Suppressor macrophage treated with lipopolysaccharide for 4 hours (primary cell): ENCODE data around the gene SPSB1.
"Not testable (repeated sequence)": the region's sequence is repeated elsewhere in the genome, so short reads cannot be mapped to it uniquely, and the experiment has no call there.

Experiments
- DNase-seq: peaks from one replicate; pipeline ENCODE4 v3.0.0-alpha.2; 2020

The SPSB1 gene

GRCh38 chr1:9280015-9280860, 12.5 kb upstream of the SPSB1 start:
- peak; percentile 91 for DNase-seq

GRCh38 chr1:9281071-9281827, 11.4 kb upstream of the SPSB1 start:
- no peak for DNase-seq

GRCh38 chr1:9281908-9282695, 10.6 kb upstream of the SPSB1 start:
- DNase-seq: no peak

- DNase-seq: no peak
These were observed 10.1 kb upstream of the SPSB1 start for GRCh38 chr1:9282696-9282955.

- DNase-seq: no peak
These were observed 8.6 kb upstream of the SPSB1 start for GRCh38 chr1:9284061-9284460.

- DNase-seq: no peak
These were observed 6.1 kb upstream of the SPSB1 start for GRCh38 chr1:9286556-9286955.

GRCh38 chr1:9289090-9289534, 3.6 kb upstream of the SPSB1 start:
- peak; percentile 91 for DNase-seq

GRCh38 chr1:9289711-9290485, 2.8 kb upstream of the SPSB1 start:
- DNase-seq: peak; percentile 96

- DNase-seq: peak; percentile 69
These were observed 757 bp upstream of the SPSB1 start for GRCh38 chr1:9291914-9292360.

GRCh38 chr1:9293241-9293532, 493 bp downstream of the SPSB1 start:
- peak; percentile 65 for DNase-seq

- no peak for DNase-seq
These were observed 1.1 kb downstream of the SPSB1 start for GRCh38 chr1:9293533-9294404.

GRCh38 chr1:9294405-9294773, 1.7 kb downstream of the SPSB1 start:
- no peak for DNase-seq

GRCh38 chr1:9294910-9295636, 2.4 kb downstream of the SPSB1 start:
- DNase-seq: peak; percentile 40

- no peak for DNase-seq
These were observed 3.2 kb downstream of the SPSB1 start for GRCh38 chr1:9295884-9296283.

GRCh38 chr1:9296850-9297249, 4.2 kb downstream of the SPSB1 start:
- DNase-seq: peak; percentile 52

GRCh38 chr1:9297831-9298230, 5.1 kb downstream of the SPSB1 start:
- DNase-seq: no peak

- no peak for DNase-seq
These were observed 5.6 kb downstream of the SPSB1 start for GRCh38 chr1:9298282-9298681.

GRCh38 chr1:9299571-9300541, 7.2 kb downstream of the SPSB1 start:
- not testable (repeated sequence) for DNase-seq

GRCh38 chr1:9300573-9300972, 7.9 kb downstream of the SPSB1 start:
- no peak for DNase-seq
